Cardiac muscle cell (in vitro differentiated cells and primary cell): ENCODE data around the gene ALDH3A2. TPM values are rescaled to one million over a fixed set of nuclear protein-coding genes. Genes with fewer than 3 reads are reported as not detected.

Experiments used
- DNase-seq, 2 donors: peaks; one replicate each; pipeline versions ENCODE4 v3.0.0 to v3.0.0-alpha.2; 2010 to 2017; ENCODE audit warnings: low read depth in 1 of 2, low spot score in 1 of 2
- H3K27ac ChIP-seq: fragments of 200-600 bp; sonication (generic); 2 replicates; pipeline ENCODE4 v1.5.1; 2016
- H3K27me3 ChIP-seq: fragments of 200-600 bp; sonication (generic); 2 replicates; pipeline ENCODE4 v1.6.0; 2016; ENCODE audit warnings: control low read depth
- H3K36me3 ChIP-seq: fragments of 200-600 bp; sonication (generic); 2 replicates; pipeline ENCODE4 v1.5.1; 2016; ENCODE audit warnings: control low read depth
- H3K4me1 ChIP-seq: fragments of 200-600 bp; sonication (generic); 2 replicates; pipeline ENCODE4 v1.8.1; 2017; ENCODE audit warnings: low read depth, mild to moderate bottlenecking, mixed run types
- H3K4me3 ChIP-seq: fragments of 200-600 bp; sonication (generic); 2 replicates; pipeline ENCODE4 v1.5.1; 2016; ENCODE audit warnings: mild to moderate bottlenecking
- H3K9me3 ChIP-seq: fragments of 200-600 bp; sonication (generic); 2 replicates; pipeline ENCODE4 v1.5.1; 2017; ENCODE audit warnings: low read depth, mild to moderate bottlenecking, control low read depth
- CTCF ChIP-seq: IDR thresholded peaks from 2 replicates; pipeline ENCODE4 v1.5.1; 2012; ENCODE audit warnings: low read depth, mild to moderate bottlenecking, low read length
- polyA plus RNA-seq: library from polyadenylated mRNA; unstranded; fragments of >200 nt; fragmentation: Nextera tagmentation; extraction: Ambion mirVana; gene quantifications from 2 replicates; pipeline ENCODE4 v1.2.1, GENCODE V29; 2016
- total RNA-seq: library from RNA; depleted of rRNA; stranded (reverse); fragments of >200 nt; gene quantifications from 2 replicates; pipeline ENCODE4 v1.2.3, GENCODE V29; 2016

Gene ALDH3A2
- total and polyA plus RNA-seq, 2 experiments from 2014 or later: 75.2 to 123 TPM

GRCh38 chr17:19618015-19618414 lies 30.5 kb upstream of the ALDH3A2 start:
- TF ChIP-seq CTCF: no peak
- no peaks in the 10 kb centered on the region for H3K27me3 ChIP-seq
- no peaks in the 10 kb centered on the region for H3K9me3 ChIP-seq
- no peak overlapping the region for H3K4me3 ChIP-seq
- no peaks in the 10 kb centered on the region for H3K4me1 ChIP-seq
- DNase-seq: no peak
- no peaks in the 10 kb centered on the region for H3K36me3 ChIP-seq
- H3K27ac ChIP-seq: no peak overlapping the region

- Histone ChIP-seq H3K36me3 (no peaks in the 10 kb centered on the region), H3K27ac (no peak overlapping the region), H3K4me1 (no peaks in the 10 kb centered on the region), H3K27me3 (no peaks in the 10 kb centered on the region), H3K4me3 (no peak overlapping the region), H3K9me3 (no peaks in the 10 kb centered on the region)
- TF ChIP-seq CTCF: no peak
- no peak for DNase-seq
These were observed 28.7 kb upstream of the ALDH3A2 start for GRCh38 chr17:19619705-19620325.

- Histone ChIP-seq H3K9me3 (no peaks in the 10 kb centered on the region), H3K27me3 (no peaks in the 10 kb centered on the region), H3K4me1 (peaks cover 4% of the 10 kb centered on the region), H3K36me3 (no peaks in the 10 kb centered on the region), H3K27ac (no peak overlapping the region), H3K4me3 (no peak overlapping the region)
- TF ChIP-seq CTCF: no peak
- DNase-seq: no peak
These were observed 26.9 kb upstream of the ALDH3A2 start for GRCh38 chr17:19621697-19622096.

- Histone ChIP-seq H3K4me3 (no peak overlapping the region), H3K9me3 (no peaks in the 10 kb centered on the region), H3K4me1 (peaks cover 4% of the 10 kb centered on the region), H3K27ac (no peak overlapping the region), H3K27me3 (no peaks in the 10 kb centered on the region), H3K36me3 (no peaks in the 10 kb centered on the region)
- no peak for TF ChIP-seq CTCF
- DNase-seq: no peak
These were observed 22.5 kb upstream of the ALDH3A2 start for GRCh38 chr17:19626079-19626478.

GRCh38 chr17:19629449-19629848 lies 19.1 kb upstream of the ALDH3A2 start:
- Histone ChIP-seq H3K9me3 (no peaks in the 10 kb centered on the region), H3K4me1 (peaks cover 4% of the 10 kb centered on the region), H3K27me3 (no peaks in the 10 kb centered on the region), H3K27ac (no peak overlapping the region), H3K36me3 (no peaks in the 10 kb centered on the region), H3K4me3 (no peak overlapping the region)
- no peak for TF ChIP-seq CTCF
- DNase-seq: no peak
